ENCODE measurements around the gene C1orf122.

The C1orf122 gene

DNA sequence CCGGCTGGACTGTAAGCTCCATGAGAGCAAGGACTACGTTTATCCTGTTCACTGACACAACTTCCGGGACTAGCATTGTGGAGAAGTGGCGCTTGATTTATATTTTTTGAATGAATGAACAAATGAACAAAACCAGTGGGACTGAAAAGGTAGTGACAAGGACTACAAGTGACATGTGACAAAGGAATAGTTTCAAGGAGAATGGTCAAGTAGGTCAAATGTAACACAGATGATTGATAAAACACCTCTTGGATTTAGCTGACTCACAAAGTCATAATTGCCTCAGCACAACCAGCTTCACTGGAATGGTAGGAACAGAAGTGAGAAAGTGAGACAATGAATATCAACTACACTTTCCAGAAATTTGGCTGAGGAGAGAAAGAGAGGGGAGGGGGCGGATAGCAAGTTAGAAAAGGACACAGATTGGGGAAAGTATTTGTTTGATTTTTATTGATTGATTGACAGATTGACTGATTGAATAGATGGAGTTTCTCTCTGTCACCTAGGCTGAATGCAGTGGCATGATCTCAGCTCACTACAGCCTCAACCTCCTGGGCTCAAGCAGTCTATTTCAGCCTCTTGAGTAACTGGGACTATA lies 37.6 kb downstream of the C1orf122 start:
- DNase-seq (ENCODE audit: low read depth in 2 of 2): no peak

DNA sequence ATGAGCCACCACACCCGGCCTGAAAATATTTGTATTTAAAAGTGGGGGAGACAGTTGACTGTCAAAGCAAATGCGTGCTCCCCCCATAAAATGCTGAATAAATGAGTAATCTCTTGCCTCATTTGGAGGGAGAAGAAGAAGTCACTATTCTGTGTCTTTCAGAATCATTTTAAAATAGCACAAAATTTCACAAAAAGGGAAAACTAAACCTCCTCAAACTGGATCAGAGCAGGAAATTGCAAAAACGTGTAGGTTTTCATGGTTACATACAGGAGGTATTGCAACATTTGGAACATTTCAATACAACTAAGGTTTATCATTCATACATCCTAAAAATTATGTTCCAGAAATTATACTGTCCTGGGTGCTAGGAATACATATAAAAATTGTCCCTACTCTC lies 38.2 kb downstream of the C1orf122 start:
- no peak for DNase-seq (ENCODE audit: low read depth in 2 of 2)

DNA sequence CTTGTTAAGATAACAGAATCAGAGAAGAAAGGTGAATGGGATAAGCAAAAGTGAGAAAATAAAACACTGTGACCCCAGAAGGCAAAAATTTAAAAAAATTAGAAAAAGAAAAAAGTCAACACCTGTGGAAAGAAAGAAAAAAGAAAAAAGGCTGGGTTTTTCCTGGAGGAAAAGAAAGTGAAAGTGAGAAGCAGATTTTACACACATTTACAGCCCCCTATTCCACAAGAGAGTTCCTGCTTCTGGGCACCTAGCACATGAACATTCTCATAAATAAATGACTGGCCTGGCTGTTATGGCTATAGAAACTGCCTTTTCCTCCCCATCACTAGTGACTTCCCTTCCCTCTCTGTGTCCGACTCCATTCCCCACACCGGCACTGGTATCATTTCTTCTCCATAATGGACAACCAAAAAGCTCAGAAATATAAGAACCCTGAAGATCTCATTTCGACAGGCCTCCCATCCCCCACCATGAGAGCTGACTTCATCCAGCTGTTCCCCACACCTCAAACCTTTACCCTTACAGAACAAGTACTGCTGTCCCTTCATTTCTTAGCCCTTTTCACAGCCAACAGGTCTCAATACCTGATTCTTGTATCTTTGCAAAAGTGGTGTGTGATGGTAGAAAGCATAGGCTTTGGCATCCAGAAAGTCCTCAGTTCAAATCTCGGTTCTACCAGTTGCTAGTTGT lies 39.2 kb downstream of the C1orf122 start:
- no peak for DNase-seq (ENCODE audit: low read depth in 2 of 2)

DNA sequence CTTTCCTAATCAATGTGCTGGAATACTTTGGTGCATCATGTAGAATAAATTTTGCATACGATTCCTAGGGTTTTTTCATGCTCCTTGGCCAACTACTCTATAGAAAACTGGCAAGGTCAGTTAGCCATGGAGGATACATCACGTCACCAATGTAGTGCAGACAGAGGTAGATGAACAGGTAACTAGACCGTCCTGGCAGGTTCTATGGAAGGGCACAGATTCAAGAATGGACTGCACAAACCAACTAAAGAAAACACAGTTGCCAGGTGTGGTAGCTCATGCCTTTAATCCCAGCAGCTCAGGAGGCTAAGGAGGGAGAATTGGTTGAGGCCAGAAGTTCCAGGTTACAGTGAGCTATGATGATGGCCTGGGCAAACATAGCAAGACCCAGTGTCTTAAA lies 41.9 kb downstream of the C1orf122 start:
- DNase-seq (ENCODE audit: low read depth in 2 of 2): no peak

DNA sequence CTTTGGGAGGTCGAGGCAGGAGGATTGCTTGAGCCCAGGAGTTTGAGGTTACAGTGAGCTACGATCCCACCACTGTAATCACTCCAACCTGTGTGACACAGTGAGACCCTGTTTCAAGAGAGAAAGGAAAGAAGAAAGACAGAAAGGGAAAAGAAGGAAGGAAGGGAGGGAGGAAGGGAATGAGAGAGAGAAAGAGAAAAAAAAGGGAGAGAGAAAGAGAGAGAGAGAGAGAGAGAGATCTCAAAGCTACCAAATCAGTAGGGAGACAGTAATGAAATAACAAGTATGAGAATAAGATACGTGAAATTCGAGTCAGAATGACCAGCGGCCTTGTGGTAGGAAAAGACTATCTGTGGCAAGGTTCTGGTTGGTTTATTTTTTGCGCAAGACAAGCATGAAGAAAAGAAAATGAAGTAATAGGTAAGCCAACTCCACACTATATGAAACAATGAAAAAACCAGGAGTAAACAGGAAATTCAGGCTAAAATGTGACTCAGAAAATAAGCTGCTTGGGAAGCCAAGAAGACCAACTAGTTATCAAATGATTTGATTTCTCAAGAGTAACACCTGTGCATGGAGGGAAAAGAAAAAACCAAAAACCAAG lies 42.9 kb downstream of the C1orf122 start:
- no peak for DNase-seq (ENCODE audit: low read depth in 2 of 2)

DNA sequence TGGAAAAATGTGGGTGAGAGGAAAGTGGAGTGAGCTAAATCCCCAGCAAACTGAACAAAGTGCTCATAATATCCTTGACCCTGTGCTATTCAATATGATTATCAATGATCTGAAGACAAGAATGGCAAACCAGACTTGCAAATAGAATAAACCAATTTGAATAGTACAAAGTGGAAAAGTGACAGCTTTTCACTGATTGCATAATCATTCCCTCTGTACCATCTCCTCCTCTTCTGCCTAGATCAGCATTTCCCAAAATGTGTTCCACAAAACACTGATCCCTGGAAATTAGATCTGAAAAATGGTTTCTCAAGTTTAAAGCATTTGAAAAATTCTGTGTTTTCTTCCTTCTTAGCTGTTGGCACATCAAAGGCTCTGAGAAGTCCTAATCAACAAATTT lies 43.7 kb downstream of the C1orf122 start:
- no peak for DNase-seq (ENCODE audit: low read depth in 2 of 2)

DNA sequence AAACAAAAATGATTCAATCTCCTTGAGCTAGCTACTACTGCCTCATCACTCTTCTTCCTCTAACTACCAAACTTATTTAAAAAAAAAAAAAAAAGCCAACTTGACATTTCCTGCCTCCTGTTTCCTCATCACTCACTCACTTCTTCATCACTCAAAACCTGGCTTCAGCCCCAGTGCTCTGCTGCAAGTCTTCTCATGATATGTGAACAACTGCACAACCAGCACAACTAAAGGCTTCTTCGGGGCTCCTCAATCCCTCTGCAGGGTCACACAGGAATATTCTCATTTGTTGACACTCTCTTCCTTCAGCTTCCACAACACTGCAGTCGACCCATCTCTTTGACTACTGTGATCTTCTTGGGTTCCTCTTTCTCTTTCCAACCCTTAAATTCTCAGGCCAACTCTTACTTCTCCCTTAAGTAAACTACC lies 44.2 kb downstream of the C1orf122 start:
- no peak for DNase-seq (ENCODE audit: low read depth in 2 of 2)

DNA sequence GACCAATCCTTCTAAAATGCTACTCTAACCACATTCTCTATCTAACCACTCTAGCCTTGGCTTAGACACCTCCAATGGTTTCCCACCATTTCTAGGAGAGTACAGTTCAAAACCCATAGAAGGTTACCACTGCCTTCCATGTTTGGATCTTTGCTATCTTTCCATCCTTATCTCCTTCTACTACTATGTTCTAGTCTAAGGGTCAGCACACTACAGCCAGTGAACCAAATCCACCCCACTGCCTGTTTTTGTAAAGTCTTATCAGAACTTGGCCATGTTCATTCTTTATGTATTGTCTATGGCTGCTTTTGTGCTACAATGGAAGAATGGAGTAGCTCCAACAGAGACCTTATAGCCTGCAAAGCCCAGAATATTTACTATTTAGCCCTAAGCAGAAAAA lies 45.6 kb downstream of the C1orf122 start:
- DNase-seq (ENCODE audit: low read depth in 2 of 2): no peak

DNA sequence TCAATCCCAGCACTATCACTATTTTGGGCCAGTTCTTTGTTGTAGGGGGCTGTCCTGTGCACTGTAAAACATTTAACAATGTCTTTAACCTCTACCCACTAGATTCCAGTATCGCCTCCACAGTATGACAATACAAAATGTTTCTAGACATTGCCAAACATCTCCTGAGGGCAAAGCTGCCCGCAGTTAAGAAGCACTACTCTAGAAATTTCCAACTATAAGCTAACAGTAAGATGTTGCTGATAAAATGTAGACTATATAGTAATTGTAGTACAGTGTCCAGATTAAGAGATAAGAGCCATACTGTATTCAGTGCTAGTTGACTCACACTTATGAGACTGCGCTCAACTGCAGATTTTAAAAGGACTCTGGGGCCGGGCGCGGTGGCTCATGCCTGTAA lies 46.8 kb downstream of the C1orf122 start:
- no peak for DNase-seq (ENCODE audit: low read depth in 2 of 2)
